Fibroblast of lung (primary cell): Measurements from ENCODE around the gene DRICH1. TPM values are rescaled to one million over a fixed set of nuclear protein-coding genes. Genes with fewer than 3 reads are reported as not detected.
"Not testable (repeated sequence)": the region's sequence is repeated elsewhere in the genome, so short reads cannot be mapped to it uniquely, and the experiment has no call there.

ENCODE experiments used
- DNase-seq, 2 donors: peaks; one replicate each; pipeline versions ENCODE4 v3.0.0 to v3.0.0-alpha.2; 2010; ENCODE audit warnings: low read depth in 2 of 2
- H2AFZ ChIP-seq: 2 replicates; pipeline ENCODE4 v1.5.1; 2012; ENCODE audit warnings: low read length, control low read depth, inconsistent platforms
- H3K27ac ChIP-seq: 2 replicates; pipeline ENCODE4 v1.5.1; 2011; ENCODE audit warnings: low read length, control low read depth; ENCODE audit not compliant: insufficient read depth
- H3K27me3 ChIP-seq: 2 replicates; pipeline ENCODE4 v1.5.1; 2011; ENCODE audit warnings: mild to moderate bottlenecking, low read length; ENCODE audit not compliant: control insufficient read depth, insufficient read depth
- H3K36me3 ChIP-seq: 2 replicates; pipeline ENCODE4 v1.5.1; 2011; ENCODE audit warnings: low read length; ENCODE audit not compliant: control insufficient read depth, insufficient read depth
- H3K4me1 ChIP-seq: 2 replicates; pipeline ENCODE4 v1.5.1; 2011; ENCODE audit warnings: low read length; ENCODE audit not compliant: control insufficient read depth, insufficient read depth; ENCODE audit errors: extremely low read depth
- H3K4me2 ChIP-seq: 2 replicates; pipeline ENCODE4 v1.5.1; 2011; ENCODE audit warnings: low read length, control low read depth; ENCODE audit not compliant: insufficient read depth; ENCODE audit errors: extremely low read depth
- H3K4me3 ChIP-seq, 4 experiments: fragments of 200-600 bp in 1 of 4; sonication (generic) in 1 of 4; replicated peaks in 1 of 4; 2 replicates each; pipeline ENCODE4 v1.5.1; 2011 to 2016; ENCODE audit warnings: low read length in 4 of 4, low read depth in 3 of 4, mild to moderate bottlenecking in 3 of 4, control low read depth in 2 of 4, inconsistent platforms in 1 of 4, mixed read lengths in 1 of 4; ENCODE audit not compliant: insufficient read depth in 1 of 4; ENCODE audit errors: control extremely low read depth in 1 of 4
- H3K79me2 ChIP-seq: 2 replicates; pipeline ENCODE4 v1.5.1; 2012; ENCODE audit warnings: mild to moderate bottlenecking, low read length, inconsistent platforms; ENCODE audit not compliant: control insufficient read depth, insufficient read depth
- H3K9ac ChIP-seq: 2 replicates; pipeline ENCODE4 v1.5.1; 2011; ENCODE audit warnings: mild to moderate bottlenecking, low read length, control low read depth; ENCODE audit not compliant: insufficient read depth
- H3K9me3 ChIP-seq: 2 replicates; pipeline ENCODE4 v1.5.1; 2012; ENCODE audit warnings: low read depth, low read length; ENCODE audit not compliant: control insufficient read depth, insufficient read depth
- H4K20me1 ChIP-seq: 2 replicates; pipeline ENCODE4 v1.5.1; 2011; ENCODE audit warnings: low read length; ENCODE audit not compliant: control insufficient read depth, insufficient read depth; ENCODE audit errors: extremely low read depth
- CTCF ChIP-seq, 2 donors: IDR thresholded peaks in 1 of 2; conservative IDR thresholded peaks in 1 of 2; 1 replicate in 1 of 2; 2 replicates in 1 of 2; pipeline ENCODE4 v1.5.1; 2011 to 2012; ENCODE audit warnings: low read length in 2 of 2, control low read depth in 1 of 2, inconsistent platforms in 1 of 2, low read depth in 1 of 2, mild to moderate bottlenecking in 1 of 2
- EZH2 ChIP-seq: IDR thresholded peaks from 2 replicates; pipeline ENCODE4 v1.5.1; 2012; ENCODE audit warnings: low read length, control low read depth, mild to moderate bottlenecking; ENCODE audit errors: missing control alignments
- polyA plus RNA-seq, 2 donors: library from polyadenylated mRNA; depleted of rRNA in 1 of 2; stranded (reverse) in 1 of 2; unstranded in 1 of 2; fragments of >200 nt; gene quantifications; 2 replicates each; pipeline ENCODE4 v1.2.1, GENCODE V29; 2011 to 2012; ENCODE audit warnings: missing spikeins in 1 of 2
- total RNA-seq: library from RNA; depleted of rRNA; stranded (reverse); fragments of >200 nt; gene quantifications from 2 replicates; pipeline ENCODE4 v1.2.1, GENCODE V29; 2014

DRICH1 gene
- total and polyA plus RNA-seq, 2 donors (not counting 1 experiment from before 2014, with no cell fraction given), result not detected

- H2AFZ ChIP-seq, result no peak overlapping the region
Measured at GRCh38 chr22:23574371-23574811, 57.7 kb downstream of the DRICH1 start.

GRCh38 chr22:23573701-23574235 lies 58.4 kb downstream of the DRICH1 start:
- not testable (repeated sequence) for H3K4me2 ChIP-seq, H3K79me2 ChIP-seq, H3K4me1 ChIP-seq, H3K36me3 ChIP-seq, H4K20me1 ChIP-seq, DNase-seq, H3K4me3 ChIP-seq, H3K27me3 ChIP-seq, H3K9me3 ChIP-seq, H3K27ac ChIP-seq, H3K9ac ChIP-seq, H2AFZ ChIP-seq

More at GRCh38 chr22:23574371-23574811, 57.7 kb downstream of the DRICH1 start:
- Histone ChIP-seq H3K27ac (no peak overlapping the region), H3K9me3 (no peaks in the 10 kb centered on the region), H3K36me3 (no peaks in the 10 kb centered on the region), H3K9ac (no peak overlapping the region), H3K4me1 (no peaks in the 10 kb centered on the region), H3K4me2 (no peak overlapping the region), H3K79me2 (no peaks in the 10 kb centered on the region), H3K27me3 (no peaks in the 10 kb centered on the region), H4K20me1 (no peaks in the 10 kb centered on the region), H3K4me3 (no peak overlapping the region)
- TF ChIP-seq EZH2, result no peak
- TF ChIP-seq CTCF (conservative IDR thresholded peaks at IDR 0.05 in 1 of 2, IDR thresholded peaks at IDR 0.05 in 1 of 2; ENCODE audit: low read depth in 1 of 2, low read length in 2 of 2), result no peak
- DNase-seq, result no peak

GRCh38 chr22:23573106-23573505 lies 59.0 kb downstream of the DRICH1 start:
- H3K4me3 ChIP-seq, H3K4me2 ChIP-seq, H2AFZ ChIP-seq, H3K4me1 ChIP-seq, H3K36me3 ChIP-seq, H3K79me2 ChIP-seq, H3K9me3 ChIP-seq, H3K27me3 ChIP-seq, H3K27ac ChIP-seq, DNase-seq, H3K9ac ChIP-seq, H4K20me1 ChIP-seq: not testable (repeated sequence)

GRCh38 chr22:23571486-23571885 lies 60.6 kb downstream of the DRICH1 start:
- TF ChIP-seq EZH2 (no peak), CTCF (conservative IDR thresholded peaks at IDR 0.05 in 1 of 2, IDR thresholded peaks at IDR 0.05 in 1 of 2; ENCODE audit: low read depth in 1 of 2, low read length in 2 of 2) (no peak)
- H3K4me3 ChIP-seq, result no peak overlapping the region
- no peaks in the 10 kb centered on the region for H3K9me3 ChIP-seq
- no peak for DNase-seq
- no peaks in the 10 kb centered on the region for H3K79me2 ChIP-seq
- H2AFZ ChIP-seq, result no peak overlapping the region
- peaks cover 2% of the 10 kb centered on the region for H3K27me3 ChIP-seq
- H3K9ac ChIP-seq, result no peak overlapping the region
- no peak overlapping the region for H3K27ac ChIP-seq
- H4K20me1 ChIP-seq, result no peaks in the 10 kb centered on the region
- no peak overlapping the region for H3K4me2 ChIP-seq
- no peaks in the 10 kb centered on the region for H3K36me3 ChIP-seq
- no peaks in the 10 kb centered on the region for H3K4me1 ChIP-seq
